Activated CD4-positive, alpha-beta T cell treated with anti-CD3 and anti-CD28 coated beads for 36 hours (primary cell): Measurements from ENCODE around the gene ATF7IP. TPM values are rescaled to one million over a fixed set of nuclear protein-coding genes. Genes with fewer than 3 reads are reported as not detected.

Source experiments
- ATAC-seq: fragments of 200-7000 bp; cut with Tn5 transposase; one replicate; pipeline ENCODE4 v1.10.0; 2021; ENCODE audit warnings: mild to moderate bottlenecking, moderate library complexity
- CTCF ChIA-PET: fragments of 350-600 bp; sonication (Branson Sonifier 250); formaldehyde crosslinking; loops from one replicate; lab custom pipeline; 2021; ENCODE audit warnings: antibody characterized with exemption; lab: Charles Lee
- POLR2A ChIA-PET: fragments of 350-600 bp; sonication (Branson Sonifier 250); formaldehyde crosslinking; loops from one replicate; lab custom pipeline; 2021; ENCODE audit warnings: antibody characterized with exemption, inconsistent platforms; lab: Charles Lee
- DNase-seq: peaks from one replicate; pipeline ENCODE4 v3.0.0-alpha.2; 2020
- H3K27ac Mint-ChIP-seq: one replicate; pipeline ENCODE4 v1.8.0; 2021; ENCODE audit warnings: mixed read lengths
- H3K27me3 Mint-ChIP-seq: one replicate; pipeline ENCODE4 v1.8.0; 2021; ENCODE audit warnings: mixed read lengths
- H3K36me3 Mint-ChIP-seq: one replicate; pipeline ENCODE4 v1.8.0; 2021; ENCODE audit warnings: low read depth, mixed read lengths
- H3K4me1 Mint-ChIP-seq: one replicate; pipeline ENCODE4 v1.8.0; 2021; ENCODE audit warnings: mixed read lengths
- H3K4me3 Mint-ChIP-seq: one replicate; pipeline ENCODE4 v1.8.0; 2021; ENCODE audit warnings: mild to moderate bottlenecking, moderate library complexity, mixed read lengths
- H3K9me3 Mint-ChIP-seq: one replicate; pipeline ENCODE4 v1.8.0; 2021; ENCODE audit warnings: low read depth, mixed read lengths
- intact Hi-C, 2 experiments: fragments of 100-400 bp; cut with DNase I in 1 of 2; cut with micrococcal nuclease in 1 of 2; formaldehyde crosslinking; loops; one replicate each; pipeline versions ENCODE4 v1.14.2 to v1.15.1; 2022 to 2024; cut with DNase I, micrococcal nuclease
- total RNA-seq, 2 experiments: library from RNA; stranded (reverse); gene quantifications; one replicate each; pipeline ENCODE4 v1.2.3, GENCODE V29; 2021

Gene ATF7IP
- total RNA-seq, 2 experiments from 2014 or later, result 81.3 to 101 TPM

DNA sequence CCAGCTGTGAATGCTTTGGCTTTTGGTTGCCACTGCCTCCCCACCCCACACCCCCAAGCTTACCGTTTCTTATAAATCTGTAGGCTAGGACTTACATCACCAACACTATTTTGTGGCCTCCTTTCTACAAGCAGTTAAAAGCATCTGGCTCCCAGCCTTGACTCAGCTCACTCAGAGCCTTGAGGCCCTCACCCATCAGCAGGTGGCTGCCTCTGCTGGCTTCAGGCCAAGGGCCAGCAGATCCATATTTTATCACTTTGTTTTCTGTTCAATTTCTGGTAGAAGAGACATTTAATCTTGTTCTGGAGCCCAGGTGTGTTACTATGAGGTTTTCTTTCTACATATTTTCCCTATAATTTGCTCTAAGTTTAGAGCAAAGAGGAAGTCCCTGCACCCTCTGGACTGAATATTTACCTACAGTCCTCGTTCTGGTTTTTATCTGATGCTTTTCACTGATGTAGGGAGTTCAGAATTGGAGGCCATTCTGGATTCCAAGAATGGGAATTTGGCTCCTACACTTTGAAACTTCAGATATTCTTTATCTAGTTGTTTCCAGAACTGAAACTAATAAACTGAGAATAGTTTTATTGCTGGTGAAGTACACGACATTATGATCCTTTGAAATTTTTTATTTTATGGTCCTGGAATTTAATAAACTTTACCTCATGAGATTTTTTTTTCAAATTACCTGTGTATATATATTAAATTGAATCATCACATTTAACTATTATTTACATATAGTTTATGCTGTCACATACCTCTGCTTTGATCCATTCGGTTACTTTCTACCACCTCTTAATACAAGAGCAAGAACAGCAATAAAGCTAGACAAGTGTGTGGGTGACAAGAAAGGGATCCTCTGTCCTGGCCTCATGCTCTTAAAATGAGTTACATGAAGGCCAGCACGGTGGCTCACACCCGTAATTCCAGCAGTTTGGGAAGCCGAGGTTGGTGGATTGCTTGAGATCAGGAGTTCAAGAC, 180.0 kb downstream of the ATF7IP start:
- Mint-ChIP-seq H3K4me1 (no peaks in the 10 kb centered on the region), H3K36me3 (no peaks in the 10 kb centered on the region), H3K4me3 (no peak overlapping the region), H3K27ac (no peak overlapping the region), H3K27me3 (peaks cover 2% of the 10 kb centered on the region), H3K9me3 (no peaks in the 10 kb centered on the region)
- ChIA-PET POLR2A (no interaction called here), CTCF (interaction anchor here (0.6 kb wide), 1 partner anchor 595 kb away, joined by 3 read pairs; no protein-coding TSS in a partner anchor)
- ATAC-seq, result no peak
- intact Hi-C loops, result no loop called here
- no peak for DNase-seq

- Mint-ChIP-seq H3K27ac (no peak overlapping the region), H3K27me3 (peaks cover 4% of the 10 kb centered on the region), H3K4me1 (no peaks in the 10 kb centered on the region), H3K4me3 (no peak overlapping the region), H3K36me3 (no peaks in the 10 kb centered on the region), H3K9me3 (no peaks in the 10 kb centered on the region)
- no peak for ATAC-seq
- intact Hi-C loops, result no loop called here
- CTCF ChIA-PET, result interaction anchor here (0.9 to 1.7 kb wide), 2 partner anchors 11 to 307 kb away, joined by 3 to 6 read pairs; no protein-coding TSS in a partner anchor
- POLR2A ChIA-PET, result no interaction called here
- no peak for DNase-seq
These were observed 182.1 kb downstream of the ATF7IP start for GRCh38 chr12:14547571-14547970.

DNA sequence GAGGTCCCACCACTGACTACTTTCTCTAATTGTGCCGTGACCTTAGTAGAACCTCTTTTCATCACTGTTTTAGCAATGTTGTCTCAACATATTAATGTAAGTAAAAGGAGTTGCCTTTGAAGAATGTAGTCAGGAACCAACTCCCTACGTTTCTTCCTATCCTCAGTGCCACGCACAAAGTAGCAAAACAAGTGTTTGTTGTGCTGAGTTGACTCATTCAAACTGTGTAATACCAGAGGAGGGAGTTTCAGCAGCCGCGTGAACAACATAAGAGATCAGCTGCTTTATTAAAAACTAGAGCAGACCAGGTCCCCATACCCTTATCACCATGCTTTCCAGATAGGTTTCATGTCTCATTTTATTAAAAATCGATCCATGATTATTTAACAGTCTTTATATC, 183.1 kb downstream of the ATF7IP start:
- no peak for DNase-seq
- POLR2A ChIA-PET, result no interaction called here
- no peaks in the 10 kb centered on the region for H3K36me3 Mint-ChIP-seq
- H3K9me3 Mint-ChIP-seq, result no peaks in the 10 kb centered on the region
- intact Hi-C loops, result no loop called here
- no peak for ATAC-seq
- H3K4me3 Mint-ChIP-seq, result no peak overlapping the region
- no peaks in the 10 kb centered on the region for H3K4me1 Mint-ChIP-seq
- no peak overlapping the region for H3K27ac Mint-ChIP-seq
- CTCF ChIA-PET, result no interaction called here
- H3K27me3 Mint-ChIP-seq, result peaks cover 4% of the 10 kb centered on the region

Other genes with a start within 250 kb of the ATF7IP start
- gene PLBD1, start 202.2 kb downstream of the ATF7IP start, total RNA-seq, result not detected